Posterior vena cava (tissue), 2 donors: ENCODE results near the gene SORT1. TPM values are rescaled to one million over a fixed set of nuclear protein-coding genes. Genes with fewer than 3 reads are reported as not detected.
"Not testable (repeated sequence)": the region's sequence is repeated elsewhere in the genome, so short reads cannot be mapped to it uniquely, and the experiment has no call there.

Source experiments
- DNase-seq: peaks from one replicate; pipeline ENCODE4 v3.0.0-alpha.2; 2020; ENCODE audit warnings: low spot score
- intact Hi-C, 2 donors: fragments of 100-400 bp; cut with DNase I; formaldehyde crosslinking; loops; one replicate each; pipeline versions ENCODE4 v1.14.1 to v1.14.2; 2022 to 2023
- total RNA-seq, 2 donors: library from RNA; stranded (reverse); fragmentation: NEBNext Ultra II Directional; extraction: Animal tissue kit (Norgen Biotek cat#: 25700); gene quantifications; one replicate each; pipeline ENCODE4 v1.2.1, GENCODE V29; 2021
- donor health status: DM: yes; HTN: yes; CAD: no.
- donor health status: DM: yes; HTN: yes; CAD: no.

SORT1 gene
- total RNA-seq, 2 donors from 2014 or later, result 102 to 125 TPM

GRCh38 chr1:109386054-109386717 lies 11.5 kb downstream of the SORT1 start:
- no peak for DNase-seq
- intact Hi-C loops, result no loop called here

- no peak for DNase-seq
- intact Hi-C loops, result no loop called here
These were observed 12.3 kb downstream of the SORT1 start for GRCh38 chr1:109385417-109385816.

- DNase-seq, result no peak
- intact Hi-C loops, result no loop called here
These were observed 13.9 kb downstream of the SORT1 start for GRCh38 chr1:109383854-109384253.

GRCh38 chr1:109383087-109383779 lies 14.5 kb downstream of the SORT1 start:
- intact Hi-C loops, result no loop called here
- no peak for DNase-seq

GRCh38 chr1:109381573-109381972 lies 16.1 kb downstream of the SORT1 start:
- intact Hi-C loops, result no loop called here
- DNase-seq, result no peak

GRCh38 chr1:109379907-109380306 lies 17.8 kb downstream of the SORT1 start:
- DNase-seq, result no peak
- intact Hi-C loops, result no loop called here

- intact Hi-C loops, result no loop called here
- no peak for DNase-seq
These were observed 18.3 kb downstream of the SORT1 start for GRCh38 chr1:109379422-109379821.

- DNase-seq, result no peak
- intact Hi-C loops, result no loop called here
These were observed 20.0 kb downstream of the SORT1 start for GRCh38 chr1:109377698-109378097.

GRCh38 chr1:109373696-109374095 lies 24.0 kb downstream of the SORT1 start:
- DNase-seq, intact Hi-C loops: not testable (repeated sequence)

- DNase-seq, result no peak
- intact Hi-C loops, result no loop called here
These were observed 24.6 kb downstream of the SORT1 start for GRCh38 chr1:109373126-109373525.

GRCh38 chr1:109372281-109372680 lies 25.4 kb downstream of the SORT1 start:
- no peak for DNase-seq
- intact Hi-C loops, result no loop called here

- no peak for DNase-seq
- intact Hi-C loops, result no loop called here
These were observed 26.4 kb downstream of the SORT1 start for GRCh38 chr1:109371341-109371739.

- intact Hi-C loops, result no loop called here
- DNase-seq, result no peak
These were observed 26.9 kb downstream of the SORT1 start for GRCh38 chr1:109370712-109371340.

GRCh38 chr1:109369167-109369746 lies 28.5 kb downstream of the SORT1 start:
- intact Hi-C loops, result no loop called here
- no peak for DNase-seq

- no peak for DNase-seq
- intact Hi-C loops, result no loop called here
These were observed 29.3 kb downstream of the SORT1 start for GRCh38 chr1:109368464-109368863.

- intact Hi-C loops, result no loop called here
- no peak for DNase-seq
These were observed 30.1 kb downstream of the SORT1 start for GRCh38 chr1:109367626-109368025.

GRCh38 chr1:109365642-109366204 lies 32.0 kb downstream of the SORT1 start:
- intact Hi-C loops, result no loop called here
- DNase-seq, result no peak

GRCh38 chr1:109361649-109362048 lies 36.1 kb downstream of the SORT1 start:
- no peak for DNase-seq
- intact Hi-C loops, result no loop called here

- intact Hi-C loops, result no loop called here
- no peak for DNase-seq
These were observed 36.6 kb downstream of the SORT1 start for GRCh38 chr1:109361069-109361468.

- DNase-seq, result no peak
- intact Hi-C loops, result loop anchor here in 1 of 2 donors (5.0 kb wide), 1 partner anchor 40 kb away; the partner anchor contains the start of gene SORT1
These were observed 40.1 kb downstream of the SORT1 start for GRCh38 chr1:109357616-109358015.
